GM18907 (cell line): Measurements from ENCODE around the gene ANKHD1.
"Not testable (repeated sequence)": the region's sequence is repeated elsewhere in the genome, so short reads cannot be mapped to it uniquely, and the experiment has no call there.

ENCODE experiments used
- ATAC-seq: cut with Tn5 transposase; IDR thresholded peaks from one replicate; pipeline ENCODE4 v1.9.1; 2021; ENCODE audit warnings: mild to moderate bottlenecking, moderate library complexity; ENCODE audit not compliant: unreplicated experiment

Gene ANKHD1

GRCh38 chr5:140423609-140424008 lies 22.0 kb downstream of the ANKHD1 start:
- no peak for ATAC-seq

- ATAC-seq: no peak
Measured at GRCh38 chr5:140424135-140424534, 22.5 kb downstream of the ANKHD1 start.

GRCh38 chr5:140427726-140428125 lies 26.1 kb downstream of the ANKHD1 start:
- not testable (repeated sequence) for ATAC-seq

- ATAC-seq: no peak
Measured at GRCh38 chr5:140429724-140430123, 28.1 kb downstream of the ANKHD1 start.

- ATAC-seq: no peak
Measured at GRCh38 chr5:140432212-140432611, 30.6 kb downstream of the ANKHD1 start.

- no peak for ATAC-seq
Measured at GRCh38 chr5:140432916-140433315, 31.3 kb downstream of the ANKHD1 start.

GRCh38 chr5:140457368-140457767 lies 55.7 kb downstream of the ANKHD1 start:
- ATAC-seq: not testable (repeated sequence)

- no peak for ATAC-seq
Measured at GRCh38 chr5:140466981-140467742, 65.5 kb downstream of the ANKHD1 start.

GRCh38 chr5:140468188-140468587 lies 66.6 kb downstream of the ANKHD1 start:
- no peak for ATAC-seq

- ATAC-seq: no peak
Measured at GRCh38 chr5:140469259-140469658, 67.6 kb downstream of the ANKHD1 start.

GRCh38 chr5:140480310-140481014 lies 78.8 kb downstream of the ANKHD1 start:
- ATAC-seq: no peak

- ATAC-seq: no peak
Measured at GRCh38 chr5:140481758-140482157, 80.1 kb downstream of the ANKHD1 start.

GRCh38 chr5:140483055-140483454 lies 81.4 kb downstream of the ANKHD1 start:
- no peak for ATAC-seq

GRCh38 chr5:140488141-140488540 lies 86.5 kb downstream of the ANKHD1 start:
- ATAC-seq: not testable (repeated sequence)

GRCh38 chr5:140488914-140489313 lies 87.3 kb downstream of the ANKHD1 start:
- ATAC-seq: no peak

GRCh38 chr5:140497897-140498296 lies 96.3 kb downstream of the ANKHD1 start:
- ATAC-seq: no peak

GRCh38 chr5:140498591-140498990 lies 97.0 kb downstream of the ANKHD1 start:
- ATAC-seq: no peak

GRCh38 chr5:140502834-140503233 lies 101.2 kb downstream of the ANKHD1 start:
- no peak for ATAC-seq

- ATAC-seq: no peak
Measured at GRCh38 chr5:140509898-140510297, 108.3 kb downstream of the ANKHD1 start.

GRCh38 chr5:140513124-140513523 lies 111.5 kb downstream of the ANKHD1 start:
- no peak for ATAC-seq

- ATAC-seq: no peak
Measured at GRCh38 chr5:140524003-140524402, 122.4 kb downstream of the ANKHD1 start.

GRCh38 chr5:140540227-140540626 lies 138.6 kb downstream of the ANKHD1 start:
- ATAC-seq: no peak
